Measurements from ENCODE around the gene CCDC138. TPM values are rescaled to one million over a fixed set of nuclear protein-coding genes. Genes with fewer than 3 reads are reported as not detected.

CCDC138 gene
- total and polyA plus RNA-seq, 2 of the 13 experiments (the other 11 are each of a cell fraction or from before 2014, with no cell fraction given), result 5.6 to 32.5 TPM

DNA sequence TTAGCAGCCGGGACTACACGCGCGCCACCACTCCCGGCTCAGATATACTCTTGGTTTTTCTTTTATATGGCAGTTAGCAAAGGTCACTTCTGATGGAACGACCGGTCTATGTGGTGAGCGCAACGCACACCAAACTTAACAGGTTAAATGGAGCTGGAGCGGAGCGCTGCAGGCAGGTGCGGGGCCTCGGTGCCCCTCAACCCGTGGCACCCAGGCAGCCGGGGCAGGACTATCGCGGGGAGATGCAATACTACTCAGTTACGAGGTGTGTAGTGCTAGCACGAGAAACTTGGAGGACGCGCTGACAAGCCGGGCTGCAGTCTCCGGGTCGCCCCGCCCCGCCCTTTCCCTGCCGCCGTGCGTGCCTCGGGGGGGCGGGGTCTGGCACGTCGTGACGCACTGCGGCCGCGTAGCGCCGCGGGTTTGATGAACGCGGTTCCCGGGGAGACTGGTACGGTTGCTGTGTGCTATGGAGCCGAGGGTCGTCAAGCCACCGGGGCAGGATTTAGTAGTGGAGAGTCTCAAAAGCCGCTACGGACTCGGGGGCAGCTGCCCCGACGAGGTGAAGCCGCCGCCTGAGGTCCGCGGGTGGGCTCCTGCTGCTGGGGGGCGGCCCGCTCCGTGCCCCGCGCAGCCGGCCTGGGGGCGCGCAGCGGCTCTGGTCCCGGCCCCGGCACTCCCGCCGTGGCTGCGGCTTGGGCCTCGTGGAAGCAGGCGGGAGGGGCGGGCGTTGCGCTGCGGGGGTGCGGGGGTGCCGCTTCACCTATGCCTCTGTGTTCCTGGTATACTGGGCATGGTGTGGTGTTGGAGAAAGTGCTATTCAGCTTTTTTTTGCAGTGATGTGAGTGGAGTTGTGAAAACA lies at the start of gene CCDC138 (continued):
- TF ChIP-seq MED8 (CRISPR knock-in tag; IDR thresholded peaks at IDR 0.05; ENCODE audit: insufficient replicate concordance) (peak; percentile 87), ETV5 (CRISPR knock-in tag; IDR thresholded peaks at IDR 0.05; ENCODE audit: borderline replicate concordance) (peak; percentile 28; the same call in 1 of the 2 replicates), SIX1 (CRISPR knock-in tag; IDR thresholded peaks at IDR 0.05; ENCODE audit: borderline replicate concordance) (peak; percentile 39; the same call in 1 of the 2 replicates), SNAPC2 (CRISPR knock-in tag; IDR thresholded peaks at IDR 0.05) (no peak), ZBTB3 (CRISPR knock-in tag; IDR thresholded peaks at IDR 0.05; ENCODE audit: borderline replicate concordance, low read depth) (no peak), MXD4 (CRISPR knock-in tag; IDR thresholded peaks at IDR 0.05) (peak; percentile 94), HNRNPH1 (optimal IDR thresholded peaks at IDR 0.05; ENCODE audit: low read depth, low read length) (no peak), PTBP1 (IDR thresholded peaks at IDR 0.05; ENCODE audit: low read depth, low read length, poor library complexity, severe bottlenecking) (peak; percentile 75), RAD21 (CRISPR knock-in tag; IDR thresholded peaks at IDR 0.05) (peak; percentile 53), ZNF678 (CRISPR knock-in tag; IDR thresholded peaks at IDR 0.05) (no peak), RCOR2 (CRISPR knock-in tag; IDR thresholded peaks at IDR 0.05) (no peak), LCORL (IDR thresholded peaks at IDR 0.05) (no peak), LCORL (CRISPR knock-in tag; IDR thresholded peaks at IDR 0.05) (peak; percentile 75; the same call in 1 of the 2 replicates), KDM5A (IDR thresholded peaks at IDR 0.05; ENCODE audit: borderline replicate concordance, low read length) (peak; percentile 65; the same call in 1 of the 2 replicates), ZNF737 (CRISPR knock-in tag; IDR thresholded peaks at IDR 0.05; ENCODE audit: borderline replicate concordance) (no peak), ZNF670 (CRISPR knock-in tag; IDR thresholded peaks at IDR 0.05; ENCODE audit: borderline replicate concordance) (no peak), ZNF564 (CRISPR knock-in tag; IDR thresholded peaks at IDR 0.05) (peak; percentile 83), ZNF616 (CRISPR knock-in tag; IDR thresholded peaks at IDR 0.05; ENCODE audit: low read depth) (peak; percentile 80), ZNF749 (CRISPR knock-in tag; IDR thresholded peaks at IDR 0.05; ENCODE audit: borderline replicate concordance) (no peak; the same call in none of the 2 replicates), ZNF550 (CRISPR knock-in tag; IDR thresholded peaks at IDR 0.05; ENCODE audit: borderline replicate concordance) (no peak)
- TF ChIP-seq, protein P1, sequence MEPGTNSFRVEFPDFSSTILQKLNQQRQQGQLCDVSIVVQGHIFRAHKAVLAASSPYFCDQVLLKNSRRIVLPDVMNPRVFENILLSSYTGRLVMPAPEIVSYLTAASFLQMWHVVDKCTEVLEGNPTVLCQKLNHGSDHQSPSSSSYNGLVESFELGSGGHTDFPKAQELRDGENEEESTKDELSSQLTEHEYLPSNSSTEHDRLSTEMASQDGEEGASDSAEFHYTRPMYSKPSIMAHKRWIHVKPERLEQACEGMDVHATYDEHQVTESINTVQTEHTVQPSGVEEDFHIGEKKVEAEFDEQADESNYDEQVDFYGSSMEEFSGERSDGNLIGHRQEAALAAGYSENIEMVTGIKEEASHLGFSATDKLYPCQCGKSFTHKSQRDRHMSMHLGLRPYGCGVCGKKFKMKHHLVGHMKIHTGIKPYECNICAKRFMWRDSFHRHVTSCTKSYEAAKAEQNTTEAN (CRISPR knock-in tag; conservative IDR thresholded peaks at IDR 0.05), result no peak
- TF ChIP-seq, protein P2, sequence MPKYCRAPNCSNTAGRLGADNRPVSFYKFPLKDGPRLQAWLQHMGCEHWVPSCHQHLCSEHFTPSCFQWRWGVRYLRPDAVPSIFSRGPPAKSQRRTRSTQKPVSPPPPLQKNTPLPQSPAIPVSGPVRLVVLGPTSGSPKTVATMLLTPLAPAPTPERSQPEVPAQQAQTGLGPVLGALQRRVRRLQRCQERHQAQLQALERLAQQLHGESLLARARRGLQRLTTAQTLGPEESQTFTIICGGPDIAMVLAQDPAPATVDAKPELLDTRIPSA (CRISPR knock-in tag; IDR thresholded peaks at IDR 0.05; ENCODE audit: borderline replicate concordance), result peak; percentile 92; the same call in 1 of the 2 replicates
- TF ChIP-seq, protein P3, sequence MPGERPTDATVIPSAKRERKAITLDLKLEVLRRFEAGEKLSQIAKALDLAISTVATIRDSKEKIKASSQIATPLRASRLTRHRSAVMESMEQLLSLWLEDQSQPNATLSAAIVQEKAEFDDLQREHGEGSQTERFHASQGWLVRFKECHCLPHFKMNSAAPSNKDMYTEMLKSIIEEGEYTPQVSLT (CRISPR knock-in tag; IDR thresholded peaks at IDR 0.05; ENCODE audit: borderline replicate concordance, low read depth), result no peak; the same call in 1 of the 2 replicates
- TF ChIP-seq, protein P4, sequence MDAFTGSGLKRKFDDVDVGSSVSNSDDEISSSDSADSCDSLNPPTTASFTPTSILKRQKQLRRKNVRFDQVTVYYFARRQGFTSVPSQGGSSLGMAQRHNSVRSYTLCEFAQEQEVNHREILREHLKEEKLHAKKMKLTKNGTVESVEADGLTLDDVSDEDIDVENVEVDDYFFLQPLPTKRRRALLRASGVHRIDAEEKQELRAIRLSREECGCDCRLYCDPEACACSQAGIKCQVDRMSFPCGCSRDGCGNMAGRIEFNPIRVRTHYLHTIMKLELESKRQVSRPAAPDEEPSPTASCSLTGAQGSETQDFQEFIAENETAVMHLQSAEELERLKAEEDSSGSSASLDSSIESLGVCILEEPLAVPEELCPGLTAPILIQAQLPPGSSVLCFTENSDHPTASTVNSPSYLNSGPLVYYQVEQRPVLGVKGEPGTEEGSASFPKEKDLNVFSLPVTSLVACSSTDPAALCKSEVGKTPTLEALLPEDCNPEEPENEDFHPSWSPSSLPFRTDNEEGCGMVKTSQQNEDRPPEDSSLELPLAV (CRISPR knock-in tag; conservative IDR thresholded peaks at IDR 0.05; ENCODE audit: low read depth), result no peak
- TF ChIP-seq, protein P5, sequence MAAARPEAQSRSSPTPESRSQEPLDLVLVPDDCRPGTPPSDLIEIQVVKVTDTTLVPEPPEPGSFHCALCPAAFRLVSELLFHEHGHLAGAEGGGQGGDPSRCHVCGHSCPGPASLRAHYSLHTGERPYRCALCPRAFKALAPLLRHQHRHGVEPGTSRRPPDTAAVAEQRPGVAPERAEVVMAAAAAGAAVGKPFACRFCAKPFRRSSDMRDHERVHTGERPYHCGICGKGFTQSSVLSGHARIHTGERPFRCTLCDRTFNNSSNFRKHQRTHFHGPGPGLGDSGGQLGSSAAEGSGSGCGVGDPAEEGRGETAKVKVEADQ (CRISPR knock-in tag; IDR thresholded peaks at IDR 0.05; ENCODE audit: borderline replicate concordance), result no peak

Data from HepG2 (cell line).